ENCODE measurements around the gene MAPK12. TPM values are rescaled to one million over a fixed set of nuclear protein-coding genes. Genes with fewer than 3 reads are reported as not detected.

Gene MAPK12
- total and polyA plus RNA-seq, 4 donors: 0.83 to 2.8 (median 1.9) TPM

GRCh38 chr22:50293441-50294318 is 32.2 kb upstream of the MAPK12 start:
- whole genome bisulfite sequencing: 6% methylated on average over 42 of the region's 42 CpGs

More at GRCh38 chr22:50293441-50294318, 32.2 kb upstream of the MAPK12 start:
- DNase-seq (ENCODE audit: low spot score): peak; percentile 56
- H3K4me1 ChIP-seq (ENCODE audit: control insufficient read depth in 4 of 4, insufficient read depth in 4 of 4, low read length in 3 of 4): peaks cover 41 to 72% (median 59%) of the 10 kb centered on the region in 4 donors
- H3K36me3 ChIP-seq (ENCODE audit: control insufficient read depth in 4 of 4, insufficient read depth in 3 of 4, low read depth in 1 of 4, low read length in 3 of 4): peaks cover 7 to 17% (median 11%) of the 10 kb centered on the region in 4 donors
- TF ChIP-seq MAX (IDR thresholded peaks at IDR 0.05) (no peak), CTCF (IDR thresholded peaks at IDR 0.05; ENCODE audit: low read depth, low read length, missing input control) (no peak), GABPA (IDR thresholded peaks at IDR 0.05 in 1 of 2, conservative IDR thresholded peaks at IDR 0.05 in 1 of 2) (no peak), NR2F2 (IDR thresholded peaks at IDR 0.05) (peak; percentile 86), SP1 (IDR thresholded peaks at IDR 0.05) (peak; percentile 90), YY1 (IDR thresholded peaks at IDR 0.05) (no peak), ATF3 (IDR thresholded peaks at IDR 0.05) (no peak), TAF1 (conservative IDR thresholded peaks at IDR 0.05) (no peak), REST (IDR thresholded peaks at IDR 0.05) (peak; percentile 27), EGR1 (IDR thresholded peaks at IDR 0.05; ENCODE audit: low read depth in 2 of 2) (peak in 1 of 2 donors; percentile 58), FOXA1 (IDR thresholded peaks at IDR 0.05) (no peak), ZBTB33 (IDR thresholded peaks at IDR 0.05) (no peak), HNF4A (conservative IDR thresholded peaks at IDR 0.05) (peak; percentile 91 to 94), RXRA (IDR thresholded peaks at IDR 0.05) (peak; percentile 95 to 97), RAD21 (IDR thresholded peaks at IDR 0.05) (peak in 1 of 2 donors; percentile 64), JUND (IDR thresholded peaks at IDR 0.05) (no peak), FOXA2 (IDR thresholded peaks at IDR 0.05) (peak; percentile 8), HNF4G (IDR thresholded peaks at IDR 0.05) (no peak)
- H3K9ac ChIP-seq (ENCODE audit: low read depth in 1 of 2, low read length in 2 of 2): no peak overlapping the region
- no peaks in the 10 kb centered on the region for H3K9me3 ChIP-seq (ENCODE audit: control insufficient read depth in 4 of 4, low read length in 3 of 4)
- peak overlapping the region; percentile 73 to 82 for H3K27ac ChIP-seq (ENCODE audit: low read depth in 1 of 2, low read length in 2 of 2)
- no peaks in the 10 kb centered on the region for H3K27me3 ChIP-seq (ENCODE audit: control insufficient read depth in 4 of 4, insufficient read depth in 4 of 4, low read length in 3 of 4)
- peak overlapping the region; percentile 0 to 53 (median 43) for H3K4me3 ChIP-seq (ENCODE audit: low read depth in 1 of 3, low read length in 3 of 3)

Measured in liver (tissue), 9 donors.